ENCODE measurements around the gene POMGNT2.

GRCh38 chr3:43086460-43087165 lies 19.3 kb downstream of the POMGNT2 start:
- no peak for TF ChIP-seq ZFX (IDR thresholded peaks at IDR 0.05)
- no peak for TF ChIP-seq CTCF (conservative IDR thresholded peaks at IDR 0.05)
